Measurements from ENCODE around the gene ABCB6. TPM values are rescaled to one million over a fixed set of nuclear protein-coding genes. Genes with fewer than 3 reads are reported as not detected.

Gene ABCB6
- total RNA-seq (2021; fragmentation: NEBNext Ultra II Directional; extraction: Animal tissue kit (Norgen Biotek cat#: 25700)): 44.9 and 49.9 TPM in 2 replicates
- 50.6 and 65.6 TPM in 2 replicates for polyA plus RNA-seq (2011; rRNA removed)
- 49.8 TPM for polyA plus RNA-seq (2011; cell fraction: cytosol; rRNA removed)
- polyA plus RNA-seq (2011; cell fraction: nucleus; rRNA removed): 157 TPM
- polyA plus RNA-seq (2012, experiment 1 of 2): 70.4 to 78.0 TPM (median 75.7 TPM) in 4 replicates
- polyA plus RNA-seq (2012, experiment 2 of 2): 49.9 TPM
- 37.5 TPM for polyA plus RNA-seq (2013, experiment 1 of 2)
- polyA plus RNA-seq (2013, experiment 2 of 2): 34.5 TPM
- polyA minus RNA-seq (2011; rRNA and poly(A)+ RNA removed): 79.1 and 91.0 TPM in 2 replicates
- polyA minus RNA-seq (2011; cell fraction: cytosol; rRNA and poly(A)+ RNA removed): 25.9 TPM
- 63.5 TPM for polyA minus RNA-seq (2011; cell fraction: nucleus; rRNA and poly(A)+ RNA removed)
- long read RNA-seq, experiment 1, transcript ABCB6-201 (19 exons, 3,045 nt): major isoform, 18 of 29 reads
- long read RNA-seq, experiment 1, partial matches to known transcripts: 5 of 29 reads
- long read RNA-seq, experiment 1, other reads (novel, unspliced or antisense): 4 of 29 reads
- long read RNA-seq, experiment 2, transcript ABCB6-208 (4 exons, 768 nt): major isoform, 5 of 14 reads
- long read RNA-seq, experiment 2, partial matches to known transcripts: 4 of 14 reads
- long read RNA-seq, experiment 2, other reads (novel, unspliced or antisense): 0 of 14 reads

GRCh38 chr2:219218732-219219701 is at the start of gene ABCB6:
TSS of gene ABCB6 (minus strand) at chr2:219218958. CDS start at chr2:219218673, 285 bp downstream.
- FAIRE-seq: peak; percentile 28
- H3K79me2 ChIP-seq (ENCODE audit: control insufficient read depth in 1 of 2, insufficient read depth in 2 of 2, low read length in 2 of 2): no peaks in the 10 kb centered on the region
- H2BK12ac ChIP-seq (ENCODE audit: low read depth, low read length): peak within 1 kb of the TSS; percentile 90
- peak within 1 kb of the TSS; percentile 66 to 80 (median 75) for H3K4me3 ChIP-seq (ENCODE audit: extremely low read depth in 1 of 4, insufficient read depth in 2 of 4, low read depth in 3 of 4, low read length in 4 of 4)
- H3K4me2 ChIP-seq (ENCODE audit: insufficient read depth in 1 of 2, low read depth in 2 of 2, low read length in 2 of 2): peak within 1 kb of the TSS; percentile 88 to 96
- peak within 1 kb of the TSS; percentile 83 for H3K14ac ChIP-seq (ENCODE audit: insufficient read length)
- H2BK5ac ChIP-seq (ENCODE audit: low read depth, low read length): peak within 1 kb of the TSS; percentile 97
- H2AK5ac ChIP-seq (ENCODE audit: low read depth, low read length): peak within 1 kb of the TSS; percentile 76
- peak within 1 kb of the TSS; percentile 100 for H4K91ac ChIP-seq (replicated peaks; ENCODE audit: insufficient read length, low read length)
- H2AFZ ChIP-seq (ENCODE audit: low read length): peak within 1 kb of the TSS; percentile 75; the same call in 1 of the 2 replicates
- no peaks in the 10 kb centered on the region for H3K9me3 ChIP-seq (ENCODE audit: insufficient read depth in 2 of 2, low read depth in 1 of 2, low read length in 1 of 2)
- ChIA-PET CTCF (ENCODE audit: partially characterized antibody) (interaction anchor here (0.6 to 1.8 kb wide), 12 partner anchors 9 to 281 kb away, joined by 3 to 6 read pairs (median 3); partner anchors contain the start of gene CNPPD1), POLR2A (ENCODE audit: partially characterized antibody) (interaction anchor here (0.6 to 14.0 kb wide), 30 partner anchors 8 to 195 kb away, joined by 3 to 190 read pairs (median 4); partner anchors contain the start of genes ANKZF1, ATG9A, CNPPD1 and DNAJB2)
- H4K20me1 ChIP-seq (replicated peaks in 1 of 2; ENCODE audit: control insufficient read depth in 1 of 2, insufficient read depth in 2 of 2, low read length in 2 of 2): peaks cover 0 to 7% of the 10 kb centered on the region in 2 experiments
- WGBS, 2 experiments (ENCODE audit: extremely low coverage in 1 of 2, insufficient coverage in 1 of 2, insufficient read length in 1 of 2, insufficient replicate concordance in 2 of 2, low coverage in 1 of 2, low lambda C conversion rate in 2 of 2, missing lambda C conversion rate in 1 of 2): 9% methylated on average over 71 of the region's 71 CpGs; no CpG with 5 or more reads in 1 of the 2 experiments
- H4K8ac ChIP-seq (ENCODE audit: extremely low read depth, insufficient read depth, low read length): peak within 1 kb of the TSS; percentile 95
- no peak within 1 kb of the TSS for H2BK120ac ChIP-seq (replicated peaks; ENCODE audit: low read depth, low read length)
- peak within 1 kb of the TSS; percentile 99 for H3K4ac ChIP-seq (replicated peaks; ENCODE audit: insufficient read length, low read depth, low read length)
- H3K23me2 ChIP-seq (ENCODE audit: low read depth, low read length): peaks cover 14% of the 10 kb centered on the region
- H3K4me1 ChIP-seq (replicated peaks in 1 of 4; ENCODE audit: control insufficient read depth in 3 of 4, insufficient read depth in 4 of 4, low read length in 3 of 4): peaks cover 0 to 12% (median 6%) of the 10 kb centered on the region in 4 experiments; a peak in 3 of 7 replicates
- no peak within 1 kb of the TSS for H2BK20ac ChIP-seq (ENCODE audit: low read length)
- H3K79me1 ChIP-seq (ENCODE audit: low read depth, low read length): no peaks in the 10 kb centered on the region
- no peaks in the 10 kb centered on the region; a peak in 1 of 7 replicates for H3K27me3 ChIP-seq (replicated peaks in 1 of 4; ENCODE audit: control insufficient read depth in 3 of 4, extremely low read depth in 1 of 4, insufficient read depth in 3 of 4, low read length in 3 of 4)
- H3K56ac ChIP-seq (replicated peaks; ENCODE audit: insufficient read length, low read depth, low read length): peak within 1 kb of the TSS; percentile 93
- peak within 1 kb of the TSS; percentile 88; the same call in 1 of the 2 replicates for H2BK15ac ChIP-seq (ENCODE audit: low read length)
- peak within 1 kb of the TSS; percentile 98 for H3K18ac ChIP-seq (ENCODE audit: extremely low read depth, low read length)
- DNase-seq (ENCODE audit: low read depth in 1 of 2, low spot score in 2 of 2): peak in 1 of 2 experiments; percentile 92
- H3K27ac ChIP-seq (ENCODE audit: low read depth, low read length): peak within 1 kb of the TSS; percentile 76; the same call in 1 of the 2 replicates
- peak within 1 kb of the TSS; percentile 96 for H4K5ac ChIP-seq (ENCODE audit: insufficient read length, low read depth, low read length)
- H3K23ac ChIP-seq (ENCODE audit: insufficient read length): no peak within 1 kb of the TSS
- peaks cover 16 to 44% (median 35%) of the 10 kb centered on the region in 4 experiments; a peak in 7 of 8 replicates for H3K36me3 ChIP-seq (ENCODE audit: control insufficient read depth in 2 of 4, insufficient read depth in 4 of 4, low read length in 3 of 4)
- peak within 1 kb of the TSS; percentile 74 to 93 (median 88) for H3K9ac ChIP-seq (replicated peaks in 1 of 4; ENCODE audit: extremely low read depth in 1 of 4, low read depth in 3 of 4, low read length in 3 of 4)
- TF ChIP-seq POLR2A (IDR thresholded peaks at IDR 0.05; ENCODE audit: control extremely low read depth in 1 of 2, low read depth in 2 of 2, low read length in 2 of 2) (peak in 1 of 2 experiments; percentile 93; a peak in 2 of 3 replicates), ASH2L (IDR thresholded peaks at IDR 0.05; ENCODE audit: low read length) (peak; percentile 60), ATF3 (IDR thresholded peaks at IDR 0.05; ENCODE audit: insufficient read depth, low read depth, low read length) (peak; percentile 70; the same call in 1 of the 2 replicates), USF2 (IDR thresholded peaks at IDR 0.05; ENCODE audit: low read length) (peak; percentile 95), POLR2AphosphoS5 (IDR thresholded peaks at IDR 0.05; ENCODE audit: low read depth, low read length) (peak; percentile 83)

Measured in H1 (cell line).